HL-60 (cell line): ENCODE results near the gene ZAP70.

Experiments
- POLR2AphosphoS5 ChIP-seq: IDR thresholded peaks from 2 replicates; pipeline ENCODE4 v1.6.1; 2012; ENCODE audit warnings: low read depth
- SPI1 ChIP-seq: IDR thresholded peaks from 2 replicates; pipeline ENCODE4 v1.6.1; 2012; ENCODE audit warnings: low read depth, mild to moderate bottlenecking, borderline replicate concordance
- TF ChIP-seq, protein P1 (sequence below): IDR thresholded peaks from one replicate; pipeline ENCODE4 v1.5.1; 2011; ENCODE audit warnings: low read length, control low read depth, inconsistent platforms; ENCODE audit not compliant: insufficient read depth

GRCh38 chr2:97788986-97789644 is 75.7 kb downstream of the ZAP70 start:
- TF ChIP-seq, protein P1, sequence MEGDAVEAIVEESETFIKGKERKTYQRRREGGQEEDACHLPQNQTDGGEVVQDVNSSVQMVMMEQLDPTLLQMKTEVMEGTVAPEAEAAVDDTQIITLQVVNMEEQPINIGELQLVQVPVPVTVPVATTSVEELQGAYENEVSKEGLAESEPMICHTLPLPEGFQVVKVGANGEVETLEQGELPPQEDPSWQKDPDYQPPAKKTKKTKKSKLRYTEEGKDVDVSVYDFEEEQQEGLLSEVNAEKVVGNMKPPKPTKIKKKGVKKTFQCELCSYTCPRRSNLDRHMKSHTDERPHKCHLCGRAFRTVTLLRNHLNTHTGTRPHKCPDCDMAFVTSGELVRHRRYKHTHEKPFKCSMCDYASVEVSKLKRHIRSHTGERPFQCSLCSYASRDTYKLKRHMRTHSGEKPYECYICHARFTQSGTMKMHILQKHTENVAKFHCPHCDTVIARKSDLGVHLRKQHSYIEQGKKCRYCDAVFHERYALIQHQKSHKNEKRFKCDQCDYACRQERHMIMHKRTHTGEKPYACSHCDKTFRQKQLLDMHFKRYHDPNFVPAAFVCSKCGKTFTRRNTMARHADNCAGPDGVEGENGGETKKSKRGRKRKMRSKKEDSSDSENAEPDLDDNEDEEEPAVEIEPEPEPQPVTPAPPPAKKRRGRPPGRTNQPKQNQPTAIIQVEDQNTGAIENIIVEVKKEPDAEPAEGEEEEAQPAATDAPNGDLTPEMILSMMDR: no peak
- TF ChIP-seq POLR2AphosphoS5 (no peak), SPI1 (no peak)
